Measurements from ENCODE around the gene FKBP5. TPM values are rescaled to one million over a fixed set of nuclear protein-coding genes. Genes with fewer than 3 reads are reported as not detected.

FKBP5 gene
- total RNA-seq, 1 experiment from 2014 or later = 4.3 TPM

GRCh38 chr6:35725721-35726438, 37.2 kb upstream of the FKBP5 start:
- in situ Hi-C loops (cut with HindIII; ENCODE audit: low pct_unique_long_range_greater_than_20kb, low sequenced_read_pairs) = no loop called here
- no peak for DNase-seq (ENCODE audit: low read depth, low spot score)

- no peak for DNase-seq (ENCODE audit: low read depth, low spot score)
- in situ Hi-C loops (cut with HindIII; ENCODE audit: low pct_unique_long_range_greater_than_20kb, low sequenced_read_pairs) = no loop called here
Observed at GRCh38 chr6:35725081-35725708, 36.5 kb upstream of the FKBP5 start.

- in situ Hi-C loops (cut with HindIII; ENCODE audit: low pct_unique_long_range_greater_than_20kb, low sequenced_read_pairs) = no loop called here
- no peak for DNase-seq (ENCODE audit: low read depth, low spot score)
Observed at GRCh38 chr6:35724471-35724870, 35.8 kb upstream of the FKBP5 start.

- in situ Hi-C loops (cut with HindIII; ENCODE audit: low pct_unique_long_range_greater_than_20kb, low sequenced_read_pairs) = no loop called here
Observed at GRCh38 chr6:35724059-35724458, 35.3 kb upstream of the FKBP5 start.

GRCh38 chr6:35723587-35723986, 34.9 kb upstream of the FKBP5 start:
- in situ Hi-C loops (cut with HindIII; ENCODE audit: low pct_unique_long_range_greater_than_20kb, low sequenced_read_pairs) = no loop called here
- no peak for DNase-seq (ENCODE audit: low read depth, low spot score)

More at GRCh38 chr6:35724059-35724458, 35.3 kb upstream of the FKBP5 start:
- DNase-seq (ENCODE audit: low read depth, low spot score) = no peak

- in situ Hi-C loops (cut with HindIII; ENCODE audit: low pct_unique_long_range_greater_than_20kb, low sequenced_read_pairs) = no loop called here
- no peak for DNase-seq (ENCODE audit: low read depth, low spot score)
Observed at GRCh38 chr6:35722121-35722761, 33.5 kb upstream of the FKBP5 start.

- no peak for DNase-seq (ENCODE audit: low read depth, low spot score)
- in situ Hi-C loops (cut with HindIII; ENCODE audit: low pct_unique_long_range_greater_than_20kb, low sequenced_read_pairs) = no loop called here
Observed at GRCh38 chr6:35719830-35720733, 31.4 kb upstream of the FKBP5 start.

- no peak for DNase-seq (ENCODE audit: low read depth, low spot score)
- in situ Hi-C loops (cut with HindIII; ENCODE audit: low pct_unique_long_range_greater_than_20kb, low sequenced_read_pairs) = no loop called here
Observed at GRCh38 chr6:35719404-35719829, 30.7 kb upstream of the FKBP5 start.

- DNase-seq (ENCODE audit: low read depth, low spot score) = no peak
- in situ Hi-C loops (cut with HindIII; ENCODE audit: low pct_unique_long_range_greater_than_20kb, low sequenced_read_pairs) = no loop called here
Observed at GRCh38 chr6:35718911-35719381, 30.2 kb upstream of the FKBP5 start.

- in situ Hi-C loops (cut with HindIII; ENCODE audit: low pct_unique_long_range_greater_than_20kb, low sequenced_read_pairs) = no loop called here
- no peak for DNase-seq (ENCODE audit: low read depth, low spot score)
Observed at GRCh38 chr6:35718375-35718736, 29.6 kb upstream of the FKBP5 start.

- DNase-seq (ENCODE audit: low read depth, low spot score) = no peak
- in situ Hi-C loops (cut with HindIII; ENCODE audit: low pct_unique_long_range_greater_than_20kb, low sequenced_read_pairs) = no loop called here
Observed at GRCh38 chr6:35717449-35718374, 29.0 kb upstream of the FKBP5 start.

- DNase-seq (ENCODE audit: low read depth, low spot score) = no peak
- in situ Hi-C loops (cut with HindIII; ENCODE audit: low pct_unique_long_range_greater_than_20kb, low sequenced_read_pairs) = no loop called here
Observed at GRCh38 chr6:35716798-35717197, 28.1 kb upstream of the FKBP5 start.

- no peak for DNase-seq (ENCODE audit: low read depth, low spot score)
- in situ Hi-C loops (cut with HindIII; ENCODE audit: low pct_unique_long_range_greater_than_20kb, low sequenced_read_pairs) = no loop called here
Observed at GRCh38 chr6:35713006-35713767, 24.5 kb upstream of the FKBP5 start.

- in situ Hi-C loops (cut with HindIII; ENCODE audit: low pct_unique_long_range_greater_than_20kb, low sequenced_read_pairs) = no loop called here
- DNase-seq (ENCODE audit: low read depth, low spot score) = no peak
Observed at GRCh38 chr6:35711731-35712130, 23.0 kb upstream of the FKBP5 start.

- in situ Hi-C loops (cut with HindIII; ENCODE audit: low pct_unique_long_range_greater_than_20kb, low sequenced_read_pairs) = no loop called here
- DNase-seq (ENCODE audit: low read depth, low spot score) = no peak
Observed at GRCh38 chr6:35710241-35710847, 21.6 kb upstream of the FKBP5 start.

- no peak for DNase-seq (ENCODE audit: low read depth, low spot score)
- in situ Hi-C loops (cut with HindIII; ENCODE audit: low pct_unique_long_range_greater_than_20kb, low sequenced_read_pairs) = no loop called here
Observed at GRCh38 chr6:35708585-35708984, 19.9 kb upstream of the FKBP5 start.

Measured in SK-MEL-5 (cell line).